HG03571 (cell line): ENCODE data around the gene DDX27.
"Not testable (repeated sequence)": the region's sequence is repeated elsewhere in the genome, so short reads cannot be mapped to it uniquely, and the experiment has no call there.

Source experiments
- ATAC-seq: cut with Tn5 transposase; IDR thresholded peaks from one replicate; pipeline ENCODE4 v1.9.1; 2021; ENCODE audit not compliant: unreplicated experiment

Gene DDX27

GRCh38 chr20:49203011-49203410, 16.2 kb upstream of the DDX27 start:
- ATAC-seq = no peak

GRCh38 chr20:49203746-49204145, 15.5 kb upstream of the DDX27 start:
- ATAC-seq = no peak

GRCh38 chr20:49207076-49207475, 12.1 kb upstream of the DDX27 start:
- ATAC-seq = no peak

- ATAC-seq = no peak
Measured at GRCh38 chr20:49210101-49210756, 9.0 kb upstream of the DDX27 start.

- no peak for ATAC-seq
Measured at GRCh38 chr20:49210757-49211110, 8.5 kb upstream of the DDX27 start.

- ATAC-seq = no peak
Measured at GRCh38 chr20:49214571-49214970, 4.6 kb upstream of the DDX27 start.

- ATAC-seq = no peak
Measured at GRCh38 chr20:49215232-49215631, 4.0 kb upstream of the DDX27 start.

GRCh38 chr20:49216991-49217578, 2.1 kb upstream of the DDX27 start:
- peak; percentile 35 for ATAC-seq

GRCh38 chr20:49218739-49219090, 501 bp upstream of the DDX27 start:
- ATAC-seq = not testable (repeated sequence)

GRCh38 chr20:49219924-49220831, 962 bp downstream of the DDX27 start:
- ATAC-seq = no peak

- ATAC-seq = no peak
Measured at GRCh38 chr20:49225896-49226295, 6.7 kb downstream of the DDX27 start.

- no peak for ATAC-seq
Measured at GRCh38 chr20:49228676-49229075, 9.5 kb downstream of the DDX27 start.

- ATAC-seq = no peak
Measured at GRCh38 chr20:49229381-49229780, 10.2 kb downstream of the DDX27 start.

- ATAC-seq = no peak
Measured at GRCh38 chr20:49230021-49230420, 10.8 kb downstream of the DDX27 start.

- ATAC-seq = no peak
Measured at GRCh38 chr20:49230561-49231133, 11.4 kb downstream of the DDX27 start.

- ATAC-seq = no peak
Measured at GRCh38 chr20:49231471-49231870, 12.3 kb downstream of the DDX27 start.

GRCh38 chr20:49233226-49233625, 14.0 kb downstream of the DDX27 start:
- no peak for ATAC-seq

GRCh38 chr20:49234831-49235230, 15.6 kb downstream of the DDX27 start:
- no peak for ATAC-seq

GRCh38 chr20:49236301-49236700, 17.1 kb downstream of the DDX27 start:
- ATAC-seq = no peak

GRCh38 chr20:49237531-49237930, 18.3 kb downstream of the DDX27 start:
- ATAC-seq = no peak

GRCh38 chr20:49245921-49246740, 26.9 kb downstream of the DDX27 start:
- ATAC-seq = no peak
